Stomach (tissue), 4 donors: Measurements from ENCODE around the gene ZNF598.

Source experiments
- EP300 ChIP-seq: sonication (generic); formaldehyde crosslinking; IDR thresholded peaks from one replicate; pipeline ENCODE4 v1.6.1; 2017; ENCODE audit warnings: antibody characterized with exemption
- POLR2A ChIP-seq, 4 donors: fragments of 450-650 bp; IDR thresholded peaks; one replicate each; pipeline ENCODE4 v1.6.1; 2016; ENCODE audit warnings: antibody characterized with exemption in 4 of 4, control low read depth in 2 of 4, mild to moderate bottlenecking in 1 of 4, moderate library complexity in 1 of 4
- TF ChIP-seq, protein P1 (sequence below), 7 experiments: fragments of 450-650 bp in 4 of 7; fragments of 200-600 bp in 3 of 7; sonication (generic) in 3 of 7; IDR thresholded peaks; one replicate each; pipeline ENCODE4 v1.5.1; 2016 to 2019; ENCODE audit warnings: antibody characterized with exemption in 7 of 7, control low read depth in 2 of 7, mild to moderate bottlenecking in 1 of 7

DNA sequence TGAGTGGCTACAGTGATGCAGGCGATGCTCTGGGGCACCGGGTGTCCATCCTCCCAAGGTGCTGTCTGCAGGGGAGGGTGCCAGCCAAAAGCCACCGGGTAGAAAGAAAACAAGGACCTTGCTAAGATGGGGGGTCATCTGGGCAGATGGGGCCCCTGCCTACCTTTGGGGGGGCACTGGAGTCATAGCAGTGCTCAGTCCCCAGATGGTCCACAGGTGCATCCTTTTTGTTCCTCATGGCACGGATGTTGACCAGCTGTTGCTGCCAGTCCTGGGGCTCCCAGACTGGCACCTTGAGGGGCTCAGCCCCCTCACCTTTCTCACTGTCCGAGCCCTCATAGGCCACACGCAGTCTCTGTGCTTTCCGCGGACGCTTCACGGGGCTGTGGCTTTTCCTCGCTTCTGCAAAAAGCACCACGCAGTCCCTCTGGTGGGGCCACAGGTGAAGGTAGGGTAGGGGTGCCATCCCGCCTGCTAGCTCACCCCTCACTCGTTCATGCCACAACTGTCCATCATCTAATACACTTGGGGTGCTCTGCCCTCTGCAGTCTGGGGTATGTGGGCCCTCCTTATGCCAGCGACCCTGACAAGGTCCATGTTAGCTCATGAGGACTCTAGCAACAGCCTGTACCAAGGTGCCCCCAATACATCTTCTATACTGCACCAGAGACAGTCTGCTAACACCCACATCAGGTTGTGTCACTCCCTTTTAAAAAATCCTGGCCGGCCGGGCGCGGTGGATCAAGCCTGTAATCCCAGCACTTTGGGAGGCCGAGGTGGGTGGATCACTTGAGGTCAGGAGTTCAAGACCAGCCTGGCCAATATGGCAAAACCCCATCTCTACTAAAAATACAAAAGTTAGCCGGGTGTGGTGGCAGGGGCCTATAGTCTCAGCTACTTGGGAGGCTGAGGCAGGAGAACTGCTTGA is 36.6 kb upstream of the ZNF598 start:
- TF ChIP-seq, protein P1, sequence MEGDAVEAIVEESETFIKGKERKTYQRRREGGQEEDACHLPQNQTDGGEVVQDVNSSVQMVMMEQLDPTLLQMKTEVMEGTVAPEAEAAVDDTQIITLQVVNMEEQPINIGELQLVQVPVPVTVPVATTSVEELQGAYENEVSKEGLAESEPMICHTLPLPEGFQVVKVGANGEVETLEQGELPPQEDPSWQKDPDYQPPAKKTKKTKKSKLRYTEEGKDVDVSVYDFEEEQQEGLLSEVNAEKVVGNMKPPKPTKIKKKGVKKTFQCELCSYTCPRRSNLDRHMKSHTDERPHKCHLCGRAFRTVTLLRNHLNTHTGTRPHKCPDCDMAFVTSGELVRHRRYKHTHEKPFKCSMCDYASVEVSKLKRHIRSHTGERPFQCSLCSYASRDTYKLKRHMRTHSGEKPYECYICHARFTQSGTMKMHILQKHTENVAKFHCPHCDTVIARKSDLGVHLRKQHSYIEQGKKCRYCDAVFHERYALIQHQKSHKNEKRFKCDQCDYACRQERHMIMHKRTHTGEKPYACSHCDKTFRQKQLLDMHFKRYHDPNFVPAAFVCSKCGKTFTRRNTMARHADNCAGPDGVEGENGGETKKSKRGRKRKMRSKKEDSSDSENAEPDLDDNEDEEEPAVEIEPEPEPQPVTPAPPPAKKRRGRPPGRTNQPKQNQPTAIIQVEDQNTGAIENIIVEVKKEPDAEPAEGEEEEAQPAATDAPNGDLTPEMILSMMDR (IDR thresholded peaks at IDR 0.05), result no peak
- TF ChIP-seq POLR2A (IDR thresholded peaks at IDR 0.05) (no peak), EP300 (no peak)
